Lower lobe of right lung (tissue), 2 donors: ENCODE data around the gene LRRN4. TPM values are rescaled to one million over a fixed set of nuclear protein-coding genes. Genes with fewer than 3 reads are reported as not detected.
"Not testable (repeated sequence)": the region's sequence is repeated elsewhere in the genome, so short reads cannot be mapped to it uniquely, and the experiment has no call there.

Source experiments
- ATAC-seq, 2 donors: fragments of 200-7000 bp; cut with Tn5 transposase; one replicate each; pipeline ENCODE4 v1.9.1; 2020 to 2022; ENCODE audit warnings: mild to moderate bottlenecking in 2 of 2, moderate library complexity in 2 of 2
- DNase-seq: peaks from one replicate; pipeline ENCODE4 v3.0.0-alpha.2; 2020
- H3K27ac ChIP-seq: fragments of 200-600 bp; one replicate; pipeline ENCODE4 v1.8.0; 2022
- H3K27me3 ChIP-seq: fragments of 200-600 bp; one replicate; pipeline ENCODE4 v1.8.0; 2022; ENCODE audit warnings: low read depth
- H3K36me3 ChIP-seq: fragments of 200-600 bp; one replicate; pipeline ENCODE4 v1.8.0; 2022; ENCODE audit warnings: mild to moderate bottlenecking
- H3K4me1 ChIP-seq: fragments of 200-600 bp; one replicate; pipeline ENCODE4 v1.8.0; 2022
- H3K4me3 ChIP-seq: fragments of 200-600 bp; one replicate; pipeline ENCODE4 v1.8.0; 2022; ENCODE audit warnings: mild to moderate bottlenecking
- H3K9me3 ChIP-seq: fragments of 200-600 bp; one replicate; pipeline ENCODE4 v1.8.0; 2022
- intact Hi-C: fragments of 100-400 bp; cut with DNase I; formaldehyde crosslinking; loops from one replicate; pipeline ENCODE4 v1.11.0; 2022
- total RNA-seq: library from RNA; stranded (reverse); fragmentation: NEBNext Ultra II Directional; extraction: Animal tissue kit (Norgen Biotek cat#: 25700); gene quantifications from one replicate; pipeline ENCODE4 v1.2.1, GENCODE V29; 2021
- TF ChIP-seq, protein P1 (sequence below): fragments of 200-600 bp; IDR thresholded peaks from one replicate; pipeline ENCODE4 v1.8.0; 2022; ENCODE audit warnings: antibody characterized with exemption, mild to moderate bottlenecking
- donor health status: DM: no; HTN: yes; CAD: no; lungs with severe emphysema.

The LRRN4 gene
- total RNA-seq, 1 donor from 2014 or later = 42.6 TPM

DNA sequence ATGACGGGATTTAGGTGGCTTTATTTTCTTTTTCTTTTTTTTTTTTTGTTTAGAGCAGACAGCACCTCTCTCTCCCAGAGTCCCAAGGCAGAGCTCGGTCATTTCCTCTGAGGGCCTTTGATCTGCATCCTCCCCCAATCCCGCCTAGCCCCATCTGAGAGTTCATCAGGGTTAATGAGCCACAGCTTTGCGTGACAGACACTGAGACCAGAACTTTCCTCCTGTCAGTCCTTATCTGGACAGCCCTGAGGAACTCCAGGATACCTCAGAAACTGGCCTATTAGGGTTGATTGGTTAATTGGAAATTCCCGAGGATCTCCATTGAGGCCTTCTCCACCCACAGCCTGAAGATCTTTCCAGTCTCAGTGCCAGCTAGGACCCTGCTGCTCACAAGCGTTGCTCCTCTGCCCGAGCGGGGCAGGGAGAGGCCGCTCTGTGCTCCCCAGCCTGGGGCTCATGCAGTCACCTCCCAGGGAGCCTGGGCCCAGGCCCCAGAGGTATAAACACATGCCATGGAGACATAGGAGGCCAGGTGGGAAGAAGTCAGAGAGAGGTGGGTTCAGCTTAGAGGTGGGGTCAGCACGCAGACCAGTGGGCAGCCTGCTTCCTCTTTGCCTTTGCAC, 1.4 kb upstream of the LRRN4 start:
- DNase-seq = no peak
- Histone ChIP-seq H3K4me1 (peaks cover 10% of the 10 kb centered on the region), H3K36me3 (no peaks in the 10 kb centered on the region), H3K27ac (peak overlapping the region; percentile 18), H3K4me3 (no peak overlapping the region), H3K27me3 (peaks cover 30% of the 10 kb centered on the region), H3K9me3 (no peaks in the 10 kb centered on the region)
- intact Hi-C loops = no loop called here
- ATAC-seq = no peak
- TF ChIP-seq, protein P1, sequence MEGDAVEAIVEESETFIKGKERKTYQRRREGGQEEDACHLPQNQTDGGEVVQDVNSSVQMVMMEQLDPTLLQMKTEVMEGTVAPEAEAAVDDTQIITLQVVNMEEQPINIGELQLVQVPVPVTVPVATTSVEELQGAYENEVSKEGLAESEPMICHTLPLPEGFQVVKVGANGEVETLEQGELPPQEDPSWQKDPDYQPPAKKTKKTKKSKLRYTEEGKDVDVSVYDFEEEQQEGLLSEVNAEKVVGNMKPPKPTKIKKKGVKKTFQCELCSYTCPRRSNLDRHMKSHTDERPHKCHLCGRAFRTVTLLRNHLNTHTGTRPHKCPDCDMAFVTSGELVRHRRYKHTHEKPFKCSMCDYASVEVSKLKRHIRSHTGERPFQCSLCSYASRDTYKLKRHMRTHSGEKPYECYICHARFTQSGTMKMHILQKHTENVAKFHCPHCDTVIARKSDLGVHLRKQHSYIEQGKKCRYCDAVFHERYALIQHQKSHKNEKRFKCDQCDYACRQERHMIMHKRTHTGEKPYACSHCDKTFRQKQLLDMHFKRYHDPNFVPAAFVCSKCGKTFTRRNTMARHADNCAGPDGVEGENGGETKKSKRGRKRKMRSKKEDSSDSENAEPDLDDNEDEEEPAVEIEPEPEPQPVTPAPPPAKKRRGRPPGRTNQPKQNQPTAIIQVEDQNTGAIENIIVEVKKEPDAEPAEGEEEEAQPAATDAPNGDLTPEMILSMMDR = no peak

DNA sequence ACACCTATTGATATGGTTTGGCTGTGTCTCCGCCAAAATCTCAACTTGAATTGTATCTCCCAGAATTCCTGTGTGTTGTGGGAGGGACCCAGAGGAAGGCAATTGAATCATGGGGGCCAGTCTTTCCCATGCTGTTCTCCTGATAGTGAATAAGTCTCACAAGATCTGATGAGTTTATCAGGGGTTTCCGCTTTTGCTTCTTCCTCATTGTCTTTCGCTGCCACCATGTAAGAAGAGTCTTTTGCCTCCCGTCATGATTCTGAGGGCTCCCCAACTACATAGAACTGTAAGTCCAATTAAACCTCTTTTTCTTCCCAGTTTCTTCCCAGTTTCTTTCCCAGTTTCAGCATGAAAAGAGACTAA, 810 bp upstream of the LRRN4 start:
- H3K27me3 ChIP-seq = peaks cover 30% of the 10 kb centered on the region
- DNase-seq, ATAC-seq: not testable (repeated sequence)

DNA sequence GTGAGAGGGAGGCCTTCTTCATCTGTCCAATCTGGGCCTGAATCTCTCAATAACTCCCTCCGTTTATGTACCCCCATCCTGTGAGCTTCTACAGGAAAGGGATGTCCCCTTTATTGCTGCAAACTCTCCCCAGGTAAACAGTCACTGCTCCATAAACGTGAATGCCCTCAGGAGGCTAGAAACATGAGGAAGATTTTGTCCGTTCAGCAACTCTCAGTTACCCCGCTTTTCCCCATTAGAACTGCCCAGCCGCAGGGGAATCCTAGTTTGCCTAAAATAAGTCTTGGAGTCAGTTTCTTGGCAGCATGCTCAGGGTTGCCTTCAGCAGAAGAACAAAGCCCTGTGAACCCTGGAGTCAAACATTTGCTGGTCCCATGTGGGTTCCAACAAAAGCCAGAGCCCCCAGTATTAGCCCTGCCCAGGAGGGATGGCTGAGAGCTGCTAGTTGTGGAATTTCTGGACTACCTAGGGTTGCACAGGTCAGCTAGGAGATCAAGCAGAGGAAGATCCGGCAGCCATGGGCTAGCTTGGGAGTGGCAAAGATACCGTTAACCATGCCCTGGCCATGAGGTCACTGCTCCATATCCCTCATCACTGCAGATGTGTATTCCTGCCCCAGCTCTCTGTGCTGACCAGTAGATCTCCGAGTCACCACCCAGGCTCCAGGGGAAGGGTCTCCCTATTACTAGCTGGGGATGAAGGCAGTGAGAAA, 640 bp downstream of the LRRN4 start:
- Histone ChIP-seq H3K27ac (peak overlapping the region; percentile 42), H3K9me3 (no peaks in the 10 kb centered on the region), H3K4me3 (peak overlapping the region; percentile 54), H3K4me1 (peaks cover 10% of the 10 kb centered on the region), H3K36me3 (no peaks in the 10 kb centered on the region), H3K27me3 (peaks cover 23% of the 10 kb centered on the region)
- DNase-seq (no peak), ATAC-seq (no peak)
- intact Hi-C loops = no loop called here
- TF ChIP-seq, protein P1 = no peak

More for the DNA sequence above, 810 bp upstream of the LRRN4 start:
- H3K36me3 ChIP-seq, H3K4me3 ChIP-seq, H3K9me3 ChIP-seq, intact Hi-C loops: not testable (repeated sequence)
- Histone ChIP-seq H3K27ac (peak overlapping the region; percentile 44), H3K4me1 (peaks cover 10% of the 10 kb centered on the region)

DNA sequence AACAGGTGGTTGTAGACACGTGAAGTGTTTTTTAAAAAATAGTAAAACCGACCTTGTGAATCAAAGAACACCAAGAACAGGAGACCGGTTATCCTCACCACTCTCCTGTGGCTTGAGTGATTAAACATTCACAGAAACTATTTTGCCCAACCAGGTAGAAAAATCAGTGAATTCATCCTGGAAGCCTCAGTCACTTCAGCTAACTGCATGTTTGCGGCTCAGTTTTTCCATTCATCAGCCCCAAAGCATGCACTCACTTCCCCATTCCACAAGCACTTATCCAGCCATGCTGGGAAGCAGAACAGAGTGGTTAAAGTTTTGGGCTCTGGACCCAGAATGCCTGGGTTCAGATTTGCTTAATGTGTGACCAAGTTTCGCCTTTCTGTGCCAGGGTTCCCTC, 2.4 kb downstream of the LRRN4 start:
- Histone ChIP-seq H3K4me1 (peaks cover 10% of the 10 kb centered on the region), H3K9me3 (no peaks in the 10 kb centered on the region), H3K36me3 (no peaks in the 10 kb centered on the region), H3K27me3 (peaks cover 23% of the 10 kb centered on the region), H3K27ac (peak overlapping the region; percentile 68), H3K4me3 (peak overlapping the region; percentile 54)
- TF ChIP-seq, protein P1 = no peak
- DNase-seq = no peak
- intact Hi-C loops = no loop called here
- ATAC-seq = peak; percentile 55 to 57

DNA sequence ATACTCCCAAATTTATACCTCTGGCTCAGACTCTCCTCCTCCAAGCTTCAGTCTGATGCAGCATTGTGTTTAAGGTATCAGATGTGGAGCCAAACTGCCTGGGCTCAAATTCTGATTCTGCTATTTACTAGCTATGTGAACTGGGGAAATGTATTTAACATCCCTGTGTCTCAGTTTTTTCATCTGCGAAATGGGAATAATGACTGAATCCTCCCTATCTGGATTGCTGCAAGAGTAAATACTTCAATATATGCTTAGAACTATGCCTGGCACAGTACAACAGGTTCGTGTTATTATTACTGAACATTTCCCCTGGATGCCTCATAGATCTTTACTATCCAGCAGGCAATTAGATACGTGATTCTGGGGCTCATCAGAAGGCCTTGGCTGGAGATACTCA, 5.5 kb downstream of the LRRN4 start:
- no peak for DNase-seq
- H3K9me3 ChIP-seq = no peaks in the 10 kb centered on the region
- H3K4me3 ChIP-seq = no peak overlapping the region
- ATAC-seq = no peak
- H3K4me1 ChIP-seq = peaks cover 6% of the 10 kb centered on the region
- peaks cover 17% of the 10 kb centered on the region for H3K27me3 ChIP-seq
- peaks cover 6% of the 10 kb centered on the region for H3K36me3 ChIP-seq
- intact Hi-C loops = no loop called here
- no peak overlapping the region for H3K27ac ChIP-seq
- TF ChIP-seq, protein P1 = no peak

DNA sequence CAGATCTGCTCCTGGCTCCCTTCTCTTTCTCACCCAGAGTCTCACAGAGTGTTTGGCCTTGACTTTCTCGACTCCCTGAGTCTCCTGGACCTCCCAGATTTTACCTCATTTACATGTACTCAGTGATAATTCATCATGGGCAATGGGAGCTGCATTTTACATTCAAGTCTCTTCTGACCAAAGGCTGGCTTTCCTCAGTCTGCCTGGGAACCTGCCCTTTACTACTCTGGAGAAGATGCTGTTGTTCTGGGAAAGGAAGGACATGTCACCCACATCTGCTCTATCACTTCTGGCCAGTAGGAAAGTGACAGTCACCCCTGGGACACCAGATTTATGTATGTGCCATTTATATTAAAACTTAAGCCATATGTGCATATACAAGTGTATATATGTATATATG, 7.4 kb downstream of the LRRN4 start:
- no peak for ATAC-seq
- Histone ChIP-seq H3K27me3 (peaks cover 1% of the 10 kb centered on the region), H3K4me3 (no peak overlapping the region), H3K36me3 (peaks cover 16% of the 10 kb centered on the region), H3K27ac (no peak overlapping the region), H3K4me1 (no peaks in the 10 kb centered on the region), H3K9me3 (no peaks in the 10 kb centered on the region)
- intact Hi-C loops = no loop called here
- no peak for DNase-seq
- TF ChIP-seq, protein P1 = no peak
